ENCODE measurements around the gene SKIL.

The SKIL gene

GRCh38 chr3:170330366-170330765, 27.1 kb upstream of the SKIL start:
- H3K9me2 ChIP-seq (ENCODE audit: low read depth, low read length) = no peaks in the 10 kb centered on the region
- no peak overlapping the region for H3K9ac ChIP-seq (ENCODE audit: low read length)
- no peaks in the 10 kb centered on the region for H3F3A ChIP-seq (ENCODE audit: insufficient read depth, low read length)
- no peak overlapping the region for H3K27ac ChIP-seq (ENCODE audit: low read depth, low read length, poor library complexity, severe bottlenecking)
- 0 out of 2 replicates have a peak, but pooled peaks cover 7% of the 10 kb centered on the region for H3K9me3 ChIP-seq (ENCODE audit: low read length)
- no peaks in the 10 kb centered on the region for H4K20me1 ChIP-seq (ENCODE audit: insufficient read depth, low read length)
- no peak overlapping the region for H3K4me2 ChIP-seq (ENCODE audit: low read length)
- no peaks in the 10 kb centered on the region for H3K27me3 ChIP-seq (ENCODE audit: insufficient read depth, low read length)
- TF ChIP-seq EZH2 (IDR thresholded peaks at IDR 0.05; ENCODE audit: borderline replicate concordance, low read length) = no peak
- TF ChIP-seq, protein P1, sequence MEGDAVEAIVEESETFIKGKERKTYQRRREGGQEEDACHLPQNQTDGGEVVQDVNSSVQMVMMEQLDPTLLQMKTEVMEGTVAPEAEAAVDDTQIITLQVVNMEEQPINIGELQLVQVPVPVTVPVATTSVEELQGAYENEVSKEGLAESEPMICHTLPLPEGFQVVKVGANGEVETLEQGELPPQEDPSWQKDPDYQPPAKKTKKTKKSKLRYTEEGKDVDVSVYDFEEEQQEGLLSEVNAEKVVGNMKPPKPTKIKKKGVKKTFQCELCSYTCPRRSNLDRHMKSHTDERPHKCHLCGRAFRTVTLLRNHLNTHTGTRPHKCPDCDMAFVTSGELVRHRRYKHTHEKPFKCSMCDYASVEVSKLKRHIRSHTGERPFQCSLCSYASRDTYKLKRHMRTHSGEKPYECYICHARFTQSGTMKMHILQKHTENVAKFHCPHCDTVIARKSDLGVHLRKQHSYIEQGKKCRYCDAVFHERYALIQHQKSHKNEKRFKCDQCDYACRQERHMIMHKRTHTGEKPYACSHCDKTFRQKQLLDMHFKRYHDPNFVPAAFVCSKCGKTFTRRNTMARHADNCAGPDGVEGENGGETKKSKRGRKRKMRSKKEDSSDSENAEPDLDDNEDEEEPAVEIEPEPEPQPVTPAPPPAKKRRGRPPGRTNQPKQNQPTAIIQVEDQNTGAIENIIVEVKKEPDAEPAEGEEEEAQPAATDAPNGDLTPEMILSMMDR (IDR thresholded peaks at IDR 0.05; ENCODE audit: low read length) = no peak
- no peaks in the 10 kb centered on the region; the same call in 1 of the 2 replicates for H3K36me3 ChIP-seq (ENCODE audit: insufficient read depth, low read length)
- H3K4me1 ChIP-seq (ENCODE audit: insufficient read depth, low read length, severe bottlenecking) = peaks cover 5% of the 10 kb centered on the region
- no peak overlapping the region for H3K4me3 ChIP-seq (ENCODE audit: low read depth, low read length, poor library complexity, severe bottlenecking)
- no peak overlapping the region for H2AFZ ChIP-seq (ENCODE audit: low read length)
- H3K79me2 ChIP-seq (ENCODE audit: insufficient read depth, low read length) = no peaks in the 10 kb centered on the region

- Histone ChIP-seq H3K9me3 (ENCODE audit: low read length) (0 out of 2 replicates have a peak, but pooled peaks cover 7% of the 10 kb centered on the region), H3K27ac (ENCODE audit: low read depth, low read length, poor library complexity, severe bottlenecking) (peak overlapping the region; percentile 1), H3K9ac (ENCODE audit: low read length) (no peak overlapping the region), H3K9me2 (ENCODE audit: low read depth, low read length) (no peaks in the 10 kb centered on the region), H3K4me2 (ENCODE audit: low read length) (no peak overlapping the region), H2AFZ (ENCODE audit: low read length) (no peak overlapping the region), H3K79me2 (ENCODE audit: insufficient read depth, low read length) (no peaks in the 10 kb centered on the region), H3F3A (ENCODE audit: insufficient read depth, low read length) (no peaks in the 10 kb centered on the region), H4K20me1 (ENCODE audit: insufficient read depth, low read length) (no peaks in the 10 kb centered on the region), H3K36me3 (ENCODE audit: insufficient read depth, low read length) (no peaks in the 10 kb centered on the region; the same call in 1 of the 2 replicates), H3K4me1 (ENCODE audit: insufficient read depth, low read length, severe bottlenecking) (peaks cover 5% of the 10 kb centered on the region), H3K4me3 (ENCODE audit: low read depth, low read length, poor library complexity, severe bottlenecking) (no peak overlapping the region), H3K27me3 (ENCODE audit: insufficient read depth, low read length) (no peaks in the 10 kb centered on the region)
- TF ChIP-seq EZH2 (IDR thresholded peaks at IDR 0.05; ENCODE audit: borderline replicate concordance, low read length) = no peak
- TF ChIP-seq, protein P1 (IDR thresholded peaks at IDR 0.05; ENCODE audit: low read length) = no peak
These were observed 26.4 kb upstream of the SKIL start for GRCh38 chr3:170331143-170331542.

- TF ChIP-seq, protein P1 (IDR thresholded peaks at IDR 0.05; ENCODE audit: low read length) = no peak
- TF ChIP-seq EZH2 (IDR thresholded peaks at IDR 0.05; ENCODE audit: borderline replicate concordance, low read length) = no peak
- H4K20me1 ChIP-seq (ENCODE audit: insufficient read depth, low read length) = no peaks in the 10 kb centered on the region
- H3K27me3 ChIP-seq (ENCODE audit: insufficient read depth, low read length) = no peaks in the 10 kb centered on the region; the same call in 1 of the 2 replicates
- H3K4me2 ChIP-seq (ENCODE audit: low read length) = no peak overlapping the region
- no peaks in the 10 kb centered on the region for H3K36me3 ChIP-seq (ENCODE audit: insufficient read depth, low read length)
- H3K79me2 ChIP-seq (ENCODE audit: insufficient read depth, low read length) = no peaks in the 10 kb centered on the region
- H3K9ac ChIP-seq (ENCODE audit: low read length) = no peak overlapping the region
- H3K4me1 ChIP-seq (ENCODE audit: insufficient read depth, low read length, severe bottlenecking) = no peaks in the 10 kb centered on the region
- no peak overlapping the region for H2AFZ ChIP-seq (ENCODE audit: low read length)
- H3K9me2 ChIP-seq (ENCODE audit: low read depth, low read length) = no peaks in the 10 kb centered on the region
- no peak overlapping the region for H3K4me3 ChIP-seq (ENCODE audit: low read depth, low read length, poor library complexity, severe bottlenecking)
- peaks cover 21% of the 10 kb centered on the region for H3K9me3 ChIP-seq (ENCODE audit: low read length)
- no peaks in the 10 kb centered on the region for H3F3A ChIP-seq (ENCODE audit: insufficient read depth, low read length)
- H3K27ac ChIP-seq (ENCODE audit: low read depth, low read length, poor library complexity, severe bottlenecking) = no peak overlapping the region
These were observed 20.1 kb upstream of the SKIL start for GRCh38 chr3:170337420-170337819.

Data from OCI-LY1 (cell line).